GM21367 (cell line): ENCODE measurements around the gene TYW3.
"Not testable (repeated sequence)": the region's sequence is repeated elsewhere in the genome, so short reads cannot be mapped to it uniquely, and the experiment has no call there.

Experiments used
- ATAC-seq: cut with Tn5 transposase; IDR thresholded peaks from one replicate; pipeline ENCODE4 v1.9.1; 2021; ENCODE audit not compliant: unreplicated experiment

TYW3 gene

DNA sequence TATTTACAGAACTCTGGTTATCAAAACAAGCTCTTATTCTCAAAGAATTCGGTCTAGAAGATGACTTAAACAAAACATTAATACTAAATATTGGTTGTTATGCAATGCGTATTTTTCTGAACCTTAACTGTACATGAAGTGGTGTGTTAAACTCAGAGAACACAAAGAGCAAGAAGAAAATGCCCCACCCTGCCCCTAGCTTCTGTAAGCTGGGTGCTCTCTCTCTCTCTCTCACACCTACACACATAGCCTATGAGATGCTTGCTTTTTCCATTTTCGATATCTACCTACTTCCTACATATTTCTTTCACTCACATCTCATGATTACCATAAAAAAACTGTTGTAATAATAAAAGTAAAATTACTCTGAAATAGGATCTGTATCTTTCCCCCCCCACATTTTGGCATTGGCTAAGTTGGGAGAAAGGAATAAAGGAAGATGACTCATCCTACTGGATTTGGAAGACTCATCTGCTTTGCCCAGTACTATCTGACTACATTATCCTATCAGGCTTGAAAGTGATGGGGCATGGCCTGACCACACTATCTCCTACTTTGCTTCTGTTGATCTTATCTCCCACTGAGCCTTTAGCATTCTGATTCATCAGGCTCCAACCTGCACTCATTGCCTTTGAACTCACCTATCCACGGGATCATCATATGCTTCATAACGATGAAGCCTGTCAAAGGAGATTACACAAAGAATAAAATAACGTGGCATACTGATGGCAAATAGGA is 3.0 kb upstream of the TYW3 start:
- ATAC-seq = no peak

DNA sequence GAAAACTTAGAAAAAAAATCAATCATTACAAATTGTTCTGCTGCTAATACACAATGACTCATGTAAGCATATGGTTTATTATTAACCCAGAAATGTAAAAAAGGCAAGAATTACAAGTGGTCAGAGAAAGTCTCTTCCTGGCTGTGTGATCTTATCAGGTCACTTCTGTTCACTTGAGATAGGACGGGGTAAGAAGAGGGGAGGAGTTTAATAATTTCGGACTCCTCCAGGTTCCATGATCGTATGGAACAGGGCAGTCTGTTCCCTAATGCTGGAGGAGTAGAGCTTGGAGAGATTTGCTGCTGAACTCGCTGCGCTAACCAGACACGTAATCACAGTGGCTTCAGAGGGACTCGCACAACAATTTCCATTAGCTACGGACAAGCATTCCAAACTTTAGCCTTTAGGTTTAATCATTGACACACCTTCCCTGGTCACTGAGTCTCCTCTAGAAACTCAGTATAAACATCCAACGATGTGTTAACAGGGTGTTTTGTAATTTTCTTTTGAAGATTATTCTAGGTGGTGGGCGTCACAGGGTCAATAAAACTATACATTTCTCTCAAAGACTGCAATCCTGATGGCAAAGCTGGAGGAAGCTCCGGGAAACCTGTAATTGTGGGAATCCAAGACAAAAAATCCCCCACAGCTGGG is 1.4 kb upstream of the TYW3 start:
- ATAC-seq = peak; percentile 11

DNA sequence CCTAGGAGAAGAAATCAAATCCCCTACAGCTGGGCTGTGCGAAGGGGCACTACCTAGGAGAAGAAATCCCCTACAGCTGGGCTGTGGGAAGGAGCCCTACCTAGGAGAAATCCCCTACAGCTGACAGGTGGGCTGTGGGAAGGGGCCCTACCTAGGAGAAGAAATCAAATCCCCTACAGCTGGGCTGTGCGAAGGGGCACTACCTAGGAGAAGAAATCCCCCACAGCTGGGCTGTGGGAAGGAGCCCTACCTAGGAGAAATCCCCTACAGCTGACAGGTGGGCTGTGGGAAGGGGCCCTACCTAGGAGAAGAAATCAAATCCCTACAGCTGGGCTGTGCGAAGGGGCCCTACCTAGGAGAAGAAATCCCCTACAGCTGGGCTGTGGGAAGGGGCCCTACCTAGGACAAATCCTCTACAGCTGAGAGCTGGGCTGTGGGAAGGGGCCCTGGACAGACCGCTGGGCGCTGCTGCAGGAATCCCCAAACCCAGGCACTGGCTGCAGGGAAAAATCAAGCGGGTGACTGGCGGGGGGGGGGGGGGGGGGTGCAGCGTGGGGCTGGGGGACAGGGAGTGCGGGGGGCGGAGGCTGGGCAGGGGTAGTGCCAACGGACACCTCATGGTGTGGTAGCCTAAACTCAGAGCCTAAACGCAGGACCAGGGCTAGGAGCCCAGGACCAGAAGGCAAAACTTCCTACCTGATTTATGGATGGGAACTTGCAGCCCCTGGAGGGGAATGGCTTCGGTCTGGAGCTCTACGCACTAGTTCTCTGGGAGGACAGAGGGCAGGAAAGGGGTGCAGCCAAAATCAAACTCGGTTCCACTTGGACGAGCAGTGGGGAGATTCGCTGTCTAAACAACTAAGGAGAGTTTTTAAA is 643 bp upstream of the TYW3 start:
- peak; percentile 9 for ATAC-seq

DNA sequence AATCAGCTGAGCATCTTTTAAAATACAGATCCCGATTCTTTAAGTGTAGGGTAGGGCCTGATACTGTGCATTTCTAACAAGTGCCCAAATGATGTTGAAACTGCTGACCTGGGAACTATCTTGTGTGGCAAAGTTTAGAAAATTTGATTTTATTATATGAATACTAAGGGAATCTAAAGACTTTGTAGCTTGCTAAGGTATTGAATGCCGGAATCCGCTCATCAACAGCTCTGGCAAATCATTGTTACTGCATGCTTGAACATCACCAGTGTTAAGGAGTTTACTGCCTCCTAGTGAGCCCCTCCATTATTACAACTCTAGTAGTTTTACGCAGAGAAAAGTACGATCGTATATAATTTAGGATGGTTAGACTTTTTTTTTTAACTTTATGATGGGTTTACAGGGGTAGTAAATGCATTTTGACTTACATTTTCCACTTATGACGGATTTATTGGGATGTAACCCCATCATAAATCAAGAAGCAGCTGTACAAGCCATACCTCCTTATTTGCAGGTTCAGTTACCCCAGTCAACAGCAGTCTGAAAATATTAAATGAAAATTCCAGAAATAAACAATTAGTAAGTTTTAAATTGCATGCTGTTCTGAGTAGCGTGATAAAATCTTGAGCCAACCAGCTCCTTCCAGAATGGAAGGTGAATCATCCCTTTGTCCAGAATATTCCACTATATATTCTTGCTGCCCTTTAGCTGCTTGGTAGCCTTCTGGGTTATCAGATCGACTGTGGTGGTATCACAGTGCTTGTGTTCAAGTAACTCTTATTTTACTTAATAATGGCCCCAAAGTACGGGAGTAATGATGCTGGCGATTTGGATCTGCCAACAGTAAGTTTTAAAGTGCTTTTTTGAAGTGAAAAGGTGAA is 892 bp downstream of the TYW3 start:
- peak; percentile 57 for ATAC-seq

GRCh38 chr1:74737333-74737732 is 4.4 kb downstream of the TYW3 start:
- no peak for ATAC-seq

DNA sequence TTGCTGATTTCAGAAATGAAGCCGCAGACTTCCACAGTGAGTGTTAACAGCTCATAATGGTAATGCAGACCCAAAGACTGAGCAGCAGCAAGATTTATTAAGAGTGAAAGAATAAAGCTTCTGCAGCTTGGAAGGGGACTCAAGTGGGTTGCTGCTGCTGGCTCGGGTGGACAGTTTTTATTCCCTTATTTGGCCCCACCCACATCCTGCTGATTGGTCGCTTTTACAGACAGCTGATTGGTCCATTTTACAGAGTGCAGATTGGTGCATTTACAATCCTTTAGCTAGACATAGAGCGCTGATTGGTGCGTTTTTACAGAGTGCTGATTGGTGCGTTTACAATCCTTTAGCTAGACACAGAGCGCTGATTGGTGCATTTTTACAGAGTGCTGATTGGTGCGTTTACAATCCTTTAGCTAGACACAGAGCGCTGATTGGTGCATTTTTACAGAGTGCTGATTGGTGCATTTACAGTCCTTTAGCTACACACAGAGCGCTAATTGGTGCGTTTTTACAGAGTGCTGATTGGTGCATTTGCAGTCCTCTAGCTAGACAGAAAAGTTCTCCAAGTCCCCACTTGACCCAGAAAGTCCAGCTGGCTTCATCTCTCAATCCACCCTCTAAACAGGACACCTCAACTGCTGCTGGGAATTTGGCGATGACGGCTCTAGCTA is 7.5 kb downstream of the TYW3 start:
- ATAC-seq = not testable (repeated sequence)

GRCh38 chr1:74745247-74745646 is 12.3 kb downstream of the TYW3 start:
- not testable (repeated sequence) for ATAC-seq

GRCh38 chr1:74748960-74749359 is 16.0 kb downstream of the TYW3 start:
- ATAC-seq = no peak

DNA sequence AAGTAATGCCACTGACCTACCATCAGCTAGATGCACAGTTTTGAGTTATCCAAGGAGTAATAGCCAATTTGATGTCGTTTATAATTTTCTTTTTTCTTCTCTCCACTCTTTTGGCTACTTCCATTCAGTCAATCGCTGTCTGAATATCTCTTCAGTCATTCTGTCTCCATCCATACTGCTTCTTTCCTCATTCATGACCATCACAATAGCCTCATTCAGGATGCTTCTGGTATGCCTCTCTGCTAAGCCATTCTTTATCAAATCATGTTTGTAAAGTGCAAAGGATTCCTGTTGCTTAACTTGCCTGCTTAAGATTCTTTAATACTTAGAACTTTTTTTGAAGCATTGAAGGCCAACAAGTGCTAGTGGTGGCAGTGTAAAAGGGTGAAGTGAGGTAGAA is 20.2 kb downstream of the TYW3 start:
- ATAC-seq = no peak

DNA sequence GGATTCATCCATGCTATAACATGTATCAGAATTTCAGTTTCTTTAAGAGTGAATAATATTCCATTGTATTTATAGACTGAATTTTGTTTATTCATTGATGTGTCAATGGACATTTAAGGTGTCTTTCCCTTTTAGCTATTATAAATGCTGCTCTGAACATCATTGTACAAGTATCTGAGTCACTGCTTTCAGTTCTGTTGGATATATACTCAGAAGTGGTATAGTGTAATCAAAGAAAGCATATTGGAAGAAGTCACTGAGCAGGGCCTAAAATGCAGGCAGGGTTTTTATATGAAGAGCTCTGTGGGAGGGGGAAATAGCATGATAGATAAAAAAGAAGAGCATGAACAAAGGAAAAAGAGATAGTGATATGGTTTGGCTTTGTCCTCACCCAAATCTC is 22.5 kb downstream of the TYW3 start:
- ATAC-seq = no peak

DNA sequence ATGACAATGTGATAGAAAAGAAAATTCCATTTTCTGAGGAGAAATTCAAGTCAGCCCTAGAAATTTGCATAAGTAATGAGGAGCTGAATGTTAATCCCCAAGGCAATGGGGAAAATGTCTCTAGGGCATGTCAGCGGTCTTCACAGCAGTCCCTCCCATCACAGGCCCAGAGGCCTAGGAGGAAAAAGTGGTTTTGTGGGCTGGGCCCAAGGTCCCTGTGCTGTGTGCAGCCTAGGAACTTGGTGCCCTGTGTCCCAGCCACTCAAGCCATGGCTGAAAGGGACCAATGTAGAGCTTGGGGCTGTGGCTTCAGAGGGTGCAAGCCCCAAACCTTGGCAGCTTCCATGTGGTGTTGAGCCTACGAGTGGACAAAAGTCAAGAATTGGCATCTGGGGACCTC is 23.7 kb downstream of the TYW3 start:
- not testable (repeated sequence) for ATAC-seq

DNA sequence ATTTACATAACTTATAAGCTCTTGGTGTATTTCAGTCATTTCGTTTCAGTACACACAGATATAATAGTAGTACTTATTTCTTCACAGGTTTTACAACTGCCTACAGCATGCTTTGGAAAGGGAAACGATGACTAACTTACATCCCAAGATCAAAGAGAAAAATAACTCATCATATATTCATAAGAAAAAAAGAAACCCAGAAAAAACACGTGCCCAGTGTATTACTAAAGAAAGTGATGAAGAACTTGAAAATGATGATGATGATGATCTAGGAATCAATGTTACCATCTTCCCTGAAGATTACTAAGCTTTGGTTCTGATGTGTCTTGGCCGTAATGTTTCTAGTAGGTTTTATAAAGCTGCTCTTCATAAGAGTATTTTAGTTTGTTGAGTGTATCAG is 30.9 kb downstream of the TYW3 start:
- ATAC-seq = no peak

DNA sequence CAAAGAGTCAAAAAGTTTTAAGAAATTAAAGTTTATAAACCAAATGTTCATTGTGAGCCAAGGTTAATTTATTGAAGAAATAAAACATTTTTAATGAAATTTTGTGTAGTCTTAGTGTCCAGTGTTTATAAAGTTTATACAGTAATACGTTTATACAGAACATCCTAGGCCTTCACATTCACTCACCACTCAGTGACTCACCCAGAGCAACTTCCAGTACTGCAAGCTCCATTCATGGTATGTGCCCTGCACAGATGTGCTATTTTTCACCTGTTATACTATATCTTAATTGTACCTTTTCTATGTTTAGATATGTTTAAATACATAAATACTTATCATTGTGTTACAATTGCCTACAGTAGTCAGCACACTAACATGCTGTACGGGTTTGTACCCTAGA is 33.6 kb downstream of the TYW3 start:
- no peak for ATAC-seq

- ATAC-seq = peak; percentile 49
Observed at GRCh38 chr1:74767490-74767889, 34.5 kb downstream of the TYW3 start.

DNA sequence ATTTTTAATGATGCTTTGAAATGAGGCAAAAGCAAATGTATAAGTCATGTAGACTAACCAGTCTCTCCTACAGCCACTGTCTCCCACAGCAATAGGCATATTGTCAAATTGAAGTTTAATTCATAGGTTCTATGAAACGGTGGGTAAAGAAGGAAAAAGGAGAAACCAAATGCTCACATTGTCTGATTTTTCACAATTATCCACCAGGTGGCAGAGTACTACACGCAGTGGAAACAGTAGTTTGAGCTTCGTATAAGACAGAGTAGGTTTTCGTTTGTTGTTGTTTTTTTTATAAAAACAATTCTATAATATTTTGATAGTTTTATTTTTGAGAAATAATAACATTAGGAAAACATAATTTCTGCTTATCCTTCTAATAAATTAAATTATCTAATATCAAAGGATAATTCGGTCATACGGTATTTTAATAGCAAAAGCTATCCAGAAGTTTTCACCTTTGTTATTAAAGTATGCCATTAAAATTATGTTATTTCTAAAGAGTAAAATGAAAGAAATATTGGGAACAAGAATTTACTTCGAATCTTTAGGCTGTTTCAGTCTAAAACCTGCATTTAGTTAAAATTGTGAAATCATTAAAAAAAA is 39.1 kb downstream of the TYW3 start:
- no peak for ATAC-seq

GRCh38 chr1:74772945-74773344 is 40.0 kb downstream of the TYW3 start:
- ATAC-seq = no peak

DNA sequence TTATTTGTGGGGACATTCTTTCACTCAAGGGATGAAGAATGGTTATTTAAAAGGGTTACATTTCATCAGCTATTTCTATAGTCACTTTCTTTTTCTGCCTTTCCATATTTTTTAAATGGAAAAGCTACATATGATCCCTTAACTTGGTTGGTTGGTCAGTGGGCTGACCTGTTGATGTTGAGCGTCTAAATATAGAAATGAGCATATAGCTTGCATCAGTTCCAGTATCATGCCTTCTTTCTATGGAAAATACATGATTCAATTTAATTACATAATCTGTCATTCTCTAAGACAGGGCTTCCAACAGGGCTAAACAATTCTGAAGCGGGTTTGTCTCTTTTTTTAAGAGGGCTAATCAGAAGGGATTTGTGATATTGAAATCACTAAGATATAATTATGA is 40.6 kb downstream of the TYW3 start:
- no peak for ATAC-seq

DNA sequence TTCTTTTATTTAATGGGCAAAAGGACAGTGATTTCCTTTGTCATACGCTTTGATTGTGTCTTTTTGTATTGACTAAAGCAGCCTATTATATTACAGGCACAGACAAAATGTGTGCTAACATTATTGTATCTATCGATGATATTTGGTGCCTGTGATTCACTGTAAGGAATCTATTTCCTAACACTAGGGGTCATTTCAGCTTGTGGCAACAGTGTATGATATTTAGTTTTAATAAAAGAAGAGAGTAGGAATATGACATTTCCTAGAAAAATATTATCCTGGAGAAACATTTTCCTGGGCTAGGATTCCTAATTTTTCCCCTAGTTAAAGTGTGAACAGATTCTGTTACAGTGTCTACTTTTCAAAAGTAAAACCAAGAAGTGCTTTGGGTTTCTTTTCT is 42.8 kb downstream of the TYW3 start:
- ATAC-seq = no peak

DNA sequence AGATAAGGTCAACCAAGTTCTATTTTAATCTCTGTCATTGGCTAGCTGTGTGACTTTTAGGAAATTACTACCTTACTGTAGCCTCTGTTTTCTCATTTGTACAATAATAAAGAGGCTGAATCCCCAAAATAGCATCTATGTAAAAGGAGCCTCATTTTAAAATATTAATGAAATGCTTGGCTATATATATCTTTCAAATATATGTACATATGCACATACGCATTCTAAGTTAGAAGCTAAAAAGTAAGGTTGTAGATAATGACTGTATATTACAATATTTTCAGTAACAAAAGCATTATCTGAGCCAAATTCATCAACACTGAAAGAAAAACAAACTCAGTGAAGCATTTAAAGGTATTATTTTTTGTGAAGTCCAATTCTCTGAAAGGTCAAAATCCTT is 44.6 kb downstream of the TYW3 start:
- no peak for ATAC-seq

- no peak for ATAC-seq
Observed at GRCh38 chr1:74779750-74780149, 46.8 kb downstream of the TYW3 start.
